ENCODE measurements around the gene TMEM87B. TPM values are rescaled to one million over a fixed set of nuclear protein-coding genes. Genes with fewer than 3 reads are reported as not detected.

TMEM87B gene
- total and polyA plus RNA-seq, 2 experiments from 2014 or later: 32.1 to 42.4 TPM

DNA sequence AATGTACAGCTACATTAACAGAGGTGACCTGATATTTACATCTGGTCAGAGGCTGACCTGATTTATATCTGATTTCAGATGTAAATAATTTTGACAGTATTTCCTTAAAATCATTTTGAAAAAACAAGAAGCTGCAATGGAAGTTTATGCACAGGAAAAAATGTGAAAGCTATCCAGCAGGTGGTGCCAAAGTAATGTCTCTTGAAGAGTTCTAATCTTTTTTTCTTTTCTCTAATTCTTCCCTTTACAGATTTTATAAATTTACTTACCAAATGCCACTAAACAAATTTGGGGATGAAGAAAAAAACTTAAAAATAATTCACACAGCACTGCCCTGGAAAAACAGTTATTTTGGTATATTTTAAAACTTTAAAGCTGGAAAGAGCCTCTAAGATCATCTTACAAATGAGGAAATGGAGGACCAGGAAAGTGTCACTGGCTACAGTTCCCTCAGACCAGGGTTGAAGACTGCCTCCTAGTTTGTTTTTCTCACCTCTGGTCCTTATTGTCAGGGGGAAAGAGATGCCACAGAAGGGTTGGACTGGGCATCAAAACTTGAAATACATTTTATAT lies 66.7 kb downstream of the TMEM87B start:
- DNase-seq: peak; percentile 71
- in situ Hi-C loops (cut with MboI): no loop called here
- Histone ChIP-seq H3K27me3 (replicated peaks; ENCODE audit: insufficient read depth) (no peaks in the 10 kb centered on the region), H3F3A (ENCODE audit: insufficient read depth) (peaks cover 7% of the 10 kb centered on the region; the same call in 1 of the 2 replicates), H4K20me1 (ENCODE audit: insufficient read depth) (no peaks in the 10 kb centered on the region), H3K36me3 (ENCODE audit: low read depth) (peaks cover 22% of the 10 kb centered on the region), H3K9me3 (ENCODE audit: low read depth) (no peaks in the 10 kb centered on the region), H3K4me2 (ENCODE audit: unreplicated experiment) (no peak overlapping the region), H3K27ac (no peak overlapping the region), H2AFZ (no peak overlapping the region), H3K4me3 (no peak overlapping the region), H3K4me1 (ENCODE audit: insufficient read depth) (no peaks in the 10 kb centered on the region), H3K9me2 (ENCODE audit: insufficient read depth) (no peaks in the 10 kb centered on the region), H3K79me2 (ENCODE audit: insufficient read depth) (no peaks in the 10 kb centered on the region), H3K9ac (no peak overlapping the region)
- no peak for TF ChIP-seq EZH2phosphoT487 (IDR thresholded peaks at IDR 0.05; ENCODE audit: insufficient read depth, low read depth)
- no peak for TF ChIP-seq EZH2 (IDR thresholded peaks at IDR 0.05; ENCODE audit: insufficient read depth, poor library complexity, severe bottlenecking)

DNA sequence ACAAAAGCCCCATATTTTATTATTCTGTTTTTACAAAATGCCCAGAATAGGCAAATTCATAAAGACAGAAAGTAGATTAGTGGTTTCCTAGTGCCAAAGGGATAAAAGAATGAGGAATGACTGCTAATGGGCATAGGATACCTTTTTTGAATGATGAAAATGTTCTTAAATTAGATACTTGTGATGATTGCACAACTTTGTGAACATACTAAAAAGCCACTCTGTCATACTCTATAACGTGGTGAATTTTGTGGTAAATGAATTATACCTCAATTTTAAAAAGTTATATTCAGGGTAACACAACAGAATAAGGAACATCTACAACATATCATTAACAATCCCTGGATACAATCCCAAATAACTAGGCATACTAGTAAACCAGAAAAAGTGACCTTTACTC lies 74.0 kb downstream of the TMEM87B start:
- Histone ChIP-seq H2AFZ (no peak overlapping the region), H3K4me1 (ENCODE audit: insufficient read depth) (no peaks in the 10 kb centered on the region), H3K9ac (no peak overlapping the region), H3K79me2 (ENCODE audit: insufficient read depth) (no peaks in the 10 kb centered on the region), H3K9me3 (ENCODE audit: low read depth) (no peaks in the 10 kb centered on the region), H3K4me2 (ENCODE audit: unreplicated experiment) (no peak overlapping the region), H3K27me3 (replicated peaks; ENCODE audit: insufficient read depth) (no peaks in the 10 kb centered on the region), H3K36me3 (ENCODE audit: low read depth) (no peaks in the 10 kb centered on the region), H3K4me3 (no peak overlapping the region), H3K27ac (no peak overlapping the region), H4K20me1 (ENCODE audit: insufficient read depth) (no peaks in the 10 kb centered on the region), H3K9me2 (ENCODE audit: insufficient read depth) (no peaks in the 10 kb centered on the region), H3F3A (ENCODE audit: insufficient read depth) (no peaks in the 10 kb centered on the region)
- 45 to 49% methylated on average over 1 of the region's 1 CpG for WGBS, 2 experiments (ENCODE audit: low coverage in 1 of 2, low lambda C conversion rate in 2 of 2, missing lambda C conversion rate in 2 of 2)
- TF ChIP-seq EZH2phosphoT487 (IDR thresholded peaks at IDR 0.05; ENCODE audit: insufficient read depth, low read depth): no peak
- no peak for TF ChIP-seq EZH2 (IDR thresholded peaks at IDR 0.05; ENCODE audit: insufficient read depth, poor library complexity, severe bottlenecking)
- in situ Hi-C loops (cut with MboI): no loop called here
- no peak for DNase-seq

DNA sequence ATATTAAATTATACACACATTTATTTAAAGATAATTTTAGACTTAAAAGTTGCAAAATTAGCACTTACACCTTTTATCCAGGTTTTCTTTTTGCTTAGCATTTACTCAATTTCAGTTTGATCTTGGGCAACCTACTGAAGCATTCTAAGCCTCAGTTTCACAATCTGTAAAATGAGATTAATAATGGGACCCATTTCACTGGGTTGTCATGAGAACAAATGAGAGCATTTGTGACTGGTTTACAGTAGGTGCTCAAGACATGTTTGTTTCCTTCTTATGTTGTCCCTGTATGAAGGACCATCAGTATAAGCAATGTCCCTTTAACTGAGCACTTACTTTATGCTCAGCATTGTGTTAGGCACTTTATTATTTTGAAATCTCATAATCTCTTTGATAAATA lies 78.3 kb downstream of the TMEM87B start:
- no peaks in the 10 kb centered on the region for H3K27me3 ChIP-seq (replicated peaks; ENCODE audit: insufficient read depth)
- no peak for DNase-seq
- H3K9me2 ChIP-seq (ENCODE audit: insufficient read depth): no peaks in the 10 kb centered on the region
- no peaks in the 10 kb centered on the region for H3K79me2 ChIP-seq (ENCODE audit: insufficient read depth)
- no peaks in the 10 kb centered on the region for H3K36me3 ChIP-seq (ENCODE audit: low read depth)
- no peak overlapping the region for H2AFZ ChIP-seq
- H3K4me3 ChIP-seq: no peak overlapping the region
- peaks cover 8% of the 10 kb centered on the region; the same call in 1 of the 2 replicates for H3K4me1 ChIP-seq (ENCODE audit: insufficient read depth)
- H3F3A ChIP-seq (ENCODE audit: insufficient read depth): no peaks in the 10 kb centered on the region
- no peak for TF ChIP-seq EZH2 (IDR thresholded peaks at IDR 0.05; ENCODE audit: insufficient read depth, poor library complexity, severe bottlenecking)
- TF ChIP-seq EZH2phosphoT487 (IDR thresholded peaks at IDR 0.05; ENCODE audit: insufficient read depth, low read depth): no peak
- no peak overlapping the region for H3K27ac ChIP-seq
- no peak overlapping the region for H3K4me2 ChIP-seq (ENCODE audit: unreplicated experiment)
- in situ Hi-C loops (cut with MboI): no loop called here
- no peaks in the 10 kb centered on the region for H4K20me1 ChIP-seq (ENCODE audit: insufficient read depth)
- H3K9ac ChIP-seq: no peak overlapping the region
- H3K9me3 ChIP-seq (ENCODE audit: low read depth): no peaks in the 10 kb centered on the region

DNA sequence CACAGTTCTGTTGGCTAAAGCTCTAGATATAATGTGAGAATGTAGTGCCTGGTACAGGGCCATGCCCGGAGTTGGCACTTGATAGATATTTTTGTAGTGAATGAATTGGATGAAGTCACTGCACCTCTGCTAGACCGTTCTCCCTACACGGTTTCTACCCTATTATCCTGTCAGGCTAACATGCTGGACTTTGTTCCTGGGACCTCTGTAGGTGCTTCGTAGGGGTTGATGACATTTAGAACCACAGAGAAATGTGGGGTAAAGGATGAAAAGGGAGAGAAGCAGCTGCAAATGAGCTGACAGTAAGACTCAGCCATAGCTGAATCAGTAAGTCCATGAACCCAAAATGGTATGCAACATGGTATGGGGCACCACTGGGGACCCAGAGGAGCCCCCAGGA lies 79.1 kb downstream of the TMEM87B start:
- no peaks in the 10 kb centered on the region for H3K36me3 ChIP-seq (ENCODE audit: low read depth)
- H3F3A ChIP-seq (ENCODE audit: insufficient read depth): no peaks in the 10 kb centered on the region
- H3K4me3 ChIP-seq: no peak overlapping the region
- H3K9ac ChIP-seq: no peak overlapping the region
- no peaks in the 10 kb centered on the region for H3K9me3 ChIP-seq (ENCODE audit: low read depth)
- WGBS, 2 experiments (ENCODE audit: low coverage in 1 of 2, low lambda C conversion rate in 2 of 2, missing lambda C conversion rate in 2 of 2): 78 to 79% methylated on average over 4 of the region's 4 CpGs
- in situ Hi-C loops (cut with MboI): no loop called here
- no peaks in the 10 kb centered on the region for H3K79me2 ChIP-seq (ENCODE audit: insufficient read depth)
- no peak for DNase-seq
- no peaks in the 10 kb centered on the region for H3K9me2 ChIP-seq (ENCODE audit: insufficient read depth)
- H3K27me3 ChIP-seq (replicated peaks; ENCODE audit: insufficient read depth): no peaks in the 10 kb centered on the region
- TF ChIP-seq EZH2phosphoT487 (IDR thresholded peaks at IDR 0.05; ENCODE audit: insufficient read depth, low read depth) (no peak), EZH2 (IDR thresholded peaks at IDR 0.05; ENCODE audit: insufficient read depth, poor library complexity, severe bottlenecking) (no peak)
- H2AFZ ChIP-seq: no peak overlapping the region
- no peaks in the 10 kb centered on the region for H4K20me1 ChIP-seq (ENCODE audit: insufficient read depth)
- no peak overlapping the region for H3K27ac ChIP-seq
- no peak overlapping the region for H3K4me2 ChIP-seq (ENCODE audit: unreplicated experiment)
- H3K4me1 ChIP-seq (ENCODE audit: insufficient read depth): peaks cover 8% of the 10 kb centered on the region; the same call in 1 of the 2 replicates

DNA sequence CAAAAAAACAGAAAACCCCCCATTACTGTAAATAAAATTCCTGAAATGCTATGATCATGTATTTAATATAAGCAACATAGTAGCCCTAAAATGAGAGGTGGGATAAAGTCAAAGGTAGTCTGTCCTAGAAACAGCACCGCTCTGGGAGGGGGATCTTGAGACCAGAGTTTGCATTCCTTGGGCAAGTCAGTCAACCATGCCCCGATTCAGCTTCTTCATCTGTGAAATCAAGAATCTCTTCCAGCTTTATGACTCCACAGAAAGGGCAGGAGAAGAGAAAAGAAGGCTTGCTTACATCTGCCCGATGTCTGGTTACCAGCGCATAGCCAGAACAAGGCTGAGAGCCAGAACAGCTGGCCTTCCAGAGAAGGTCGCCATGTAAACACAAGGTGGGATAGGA lies 81.0 kb downstream of the TMEM87B start:
- Histone ChIP-seq H3K27ac (no peak overlapping the region), H3F3A (ENCODE audit: insufficient read depth) (no peaks in the 10 kb centered on the region), H3K27me3 (replicated peaks; ENCODE audit: insufficient read depth) (no peaks in the 10 kb centered on the region), H2AFZ (no peak overlapping the region), H3K9me2 (ENCODE audit: insufficient read depth) (no peaks in the 10 kb centered on the region), H3K4me2 (ENCODE audit: unreplicated experiment) (no peak overlapping the region), H3K4me3 (no peak overlapping the region), H3K4me1 (ENCODE audit: insufficient read depth) (peaks cover 8% of the 10 kb centered on the region; the same call in 1 of the 2 replicates), H3K9me3 (ENCODE audit: low read depth) (no peaks in the 10 kb centered on the region), H4K20me1 (ENCODE audit: insufficient read depth) (no peaks in the 10 kb centered on the region), H3K79me2 (ENCODE audit: insufficient read depth) (no peaks in the 10 kb centered on the region), H3K9ac (no peak overlapping the region), H3K36me3 (ENCODE audit: low read depth) (no peaks in the 10 kb centered on the region)
- no peak for DNase-seq
- TF ChIP-seq EZH2phosphoT487 (IDR thresholded peaks at IDR 0.05; ENCODE audit: insufficient read depth, low read depth) (no peak), EZH2 (IDR thresholded peaks at IDR 0.05; ENCODE audit: insufficient read depth, poor library complexity, severe bottlenecking) (no peak)
- in situ Hi-C loops (cut with MboI): no loop called here
- 90 to 92% methylated on average over 5 of the region's 5 CpGs for WGBS, 2 experiments (ENCODE audit: low coverage in 1 of 2, low lambda C conversion rate in 2 of 2, missing lambda C conversion rate in 2 of 2)

Data from GM23248 (cell line).